Melanocyte of skin (primary cell): Measurements from ENCODE around the gene CASP1. TPM values are rescaled to one million over a fixed set of nuclear protein-coding genes. Genes with fewer than 3 reads are reported as not detected.

Experiments
- total RNA-seq, 2 donors: library from RNA; depleted of rRNA; stranded (reverse); fragments of >200 nt; gene quantifications; 2 replicates each; pipeline ENCODE4 v1.2.3, GENCODE V29; 2012

The CASP1 gene
- 10 to 100 TPM; 57.1 to 74.3 TPM for total RNA-seq

GRCh38 chr11:105034813-105035620 is at the start of gene CASP1:
TSS of gene CASP1 (minus strand) at chr11:105035144. CDS start at chr11:105035113, 31 bp downstream.

GRCh38 chr11:105044557-105045524 is 9.9 kb upstream of the CASP1 start, which contains the start of gene CARD16:
TSS of gene CARD16 (minus strand) at chr11:105045335. CDS start at chr11:105045297, 38 bp downstream.

GRCh38 chr11:105023003-105023402 is 11.9 kb downstream of the CASP1 start, which contains the start of gene CASP5:
TSS of gene CASP5 (minus strand) at chr11:105023168. CDS start at chr11:105023136, 32 bp downstream.

Other genes starting within 250 kb of the CASP1 start
- under 1 TPM in 1 of 2 donors, not detected in 1; 0.33 TPM for gene CASP12, start 136.7 kb downstream of the CASP1 start, total RNA-seq
- gene CASP4, start 66.6 kb downstream of the CASP1 start, total RNA-seq: 100 to 1,000 TPM; 106 to 145 TPM
- not detected for gene CASP5, start 12.0 kb downstream of the CASP1 start, total RNA-seq
- gene CARD16, start 10.2 kb upstream of the CASP1 start, total RNA-seq: 10 to 100 TPM in 1 of 2 donors, 1 to 10 TPM in 1; 8.6 to 16.3 TPM
- gene CARD18, start 104.6 kb upstream of the CASP1 start, total RNA-seq: not detected